HepG2 (cell line): ENCODE measurements around the gene SMIM11.
"Not testable (repeated sequence)": the region's sequence is repeated elsewhere in the genome, so short reads cannot be mapped to it uniquely, and the experiment has no call there.

Experiments
- CTCF ChIP-seq: sonication (generic); formaldehyde crosslinking; IDR thresholded peaks from 2 replicates; pipeline ENCODE4 v1.5.0; 2020; ENCODE audit warnings: mild to moderate bottlenecking, missing genetic modification reagents, moderate library complexity
- NR3C1 ChIP-seq: sonication (generic); formaldehyde crosslinking; IDR thresholded peaks from 2 replicates; pipeline ENCODE4 v1.4.0; 2020; ENCODE audit warnings: missing genetic modification reagents
- ZBTB33 ChIP-seq: sonication (generic); formaldehyde crosslinking; IDR thresholded peaks from 2 replicates; pipeline ENCODE4 v1.4.0; 2020; ENCODE audit warnings: missing genetic modification reagents

- TF ChIP-seq NR3C1 (CRISPR knock-in tag); CTCF; ZBTB33: not testable (repeated sequence)
Observed at GRCh38 chr21:34383724-34384415, 8.6 kb downstream of the SMIM11 start.
